Mesenchymal stem cell (in vitro differentiated cells and primary cell): Measurements from ENCODE around the gene SHANK3.

Experiments
- DNase-seq: peaks from one replicate; pipeline ENCODE4 v3.0.0-alpha.2; 2013
- H2AFZ ChIP-seq: one replicate; pipeline ENCODE4 v1.6.1; 2013; ENCODE audit warnings: low read depth, mild to moderate bottlenecking, control low read depth, inconsistent platforms, low read length, moderate library complexity
- H2AK5ac ChIP-seq: 2 replicates; pipeline ENCODE4 v1.6.1; 2013; ENCODE audit warnings: low read length, moderate library complexity, mild to moderate bottlenecking, inconsistent platforms; ENCODE audit not compliant: severe bottlenecking
- H2BK120ac ChIP-seq: one replicate; pipeline ENCODE4 v1.6.1; 2013; ENCODE audit warnings: low read depth, mild to moderate bottlenecking, inconsistent platforms, low read length, moderate library complexity
- H2BK12ac ChIP-seq, 2 experiments: one replicate each; pipeline ENCODE4 v1.6.1; 2013; ENCODE audit warnings: inconsistent platforms in 2 of 2, low read length in 2 of 2, mild to moderate bottlenecking in 2 of 2, moderate library complexity in 2 of 2, control low read depth in 1 of 2
- H2BK15ac ChIP-seq: one replicate; pipeline ENCODE4 v1.6.1; 2013; ENCODE audit warnings: mild to moderate bottlenecking, low read depth, inconsistent platforms; ENCODE audit not compliant: poor library complexity, severe bottlenecking
- H2BK5ac ChIP-seq: 2 replicates; pipeline ENCODE4 v1.6.1; 2013; ENCODE audit warnings: low read depth, mild to moderate bottlenecking, low read length, control low read depth, inconsistent platforms; ENCODE audit not compliant: poor library complexity, severe bottlenecking
- H3K14ac ChIP-seq, 2 experiments: one replicate each; pipeline ENCODE4 v1.6.1; 2013; ENCODE audit warnings: inconsistent platforms in 2 of 2, low read length in 2 of 2, control low read depth in 1 of 2, mild to moderate bottlenecking in 1 of 2, moderate library complexity in 1 of 2
- H3K18ac ChIP-seq, 2 experiments: one replicate each; pipeline ENCODE4 v1.6.1; 2013; ENCODE audit warnings: inconsistent platforms in 2 of 2, low read length in 2 of 2, control low read depth in 1 of 2, low read depth in 1 of 2, mild to moderate bottlenecking in 1 of 2
- H3K23ac ChIP-seq, 2 experiments: one replicate each; pipeline ENCODE4 v1.6.1; 2013; ENCODE audit warnings: inconsistent platforms in 2 of 2, low read length in 2 of 2, mild to moderate bottlenecking in 2 of 2, moderate library complexity in 2 of 2, control low read depth in 1 of 2
- H3K27ac ChIP-seq: 2 replicates; pipeline ENCODE4 v1.5.1; 2013; ENCODE audit warnings: mild to moderate bottlenecking, moderate library complexity, low read length, control low read depth, inconsistent platforms; ENCODE audit not compliant: poor library complexity, severe bottlenecking
- H3K27me3 ChIP-seq, 2 experiments: 2 replicates each; pipeline versions ENCODE4 v1.6.1 to v1.7.0; 2013; ENCODE audit warnings: low read length in 2 of 2, mild to moderate bottlenecking in 2 of 2, moderate library complexity in 2 of 2, control low read depth in 1 of 2, inconsistent platforms in 1 of 2; ENCODE audit not compliant: control insufficient read depth in 1 of 2, insufficient read depth in 1 of 2
- H3K36me3 ChIP-seq, 2 experiments: 2 replicates each; pipeline versions ENCODE4 v1.6.1 to v1.7.0; 2013; ENCODE audit warnings: low read length in 2 of 2, control low read depth in 1 of 2, inconsistent platforms in 1 of 2, low read depth in 1 of 2, mild to moderate bottlenecking in 1 of 2; ENCODE audit not compliant: insufficient read depth in 2 of 2, control insufficient read depth in 1 of 2
- H3K4ac ChIP-seq, 2 experiments: one replicate each; pipeline ENCODE4 v1.6.1; 2013; ENCODE audit warnings: inconsistent platforms in 2 of 2, low read length in 2 of 2, mild to moderate bottlenecking in 2 of 2, moderate library complexity in 2 of 2, control low read depth in 1 of 2, low read depth in 1 of 2
- H3K4me1 ChIP-seq: 2 replicates; pipeline ENCODE4 v1.6.1; 2013; ENCODE audit warnings: low read depth, low read length, control low read depth; ENCODE audit not compliant: control insufficient read depth, insufficient read depth
- H3K4me2 ChIP-seq: 2 replicates; pipeline ENCODE4 v1.6.1; 2013; ENCODE audit warnings: low read length, mild to moderate bottlenecking, inconsistent platforms; ENCODE audit not compliant: poor library complexity, severe bottlenecking
- H3K4me3 ChIP-seq, 2 experiments: 2 replicates each; pipeline versions ENCODE4 v1.5.1 to v1.7.0; 2013; ENCODE audit warnings: low read length in 2 of 2, mild to moderate bottlenecking in 2 of 2, control low read depth in 1 of 2, low read depth in 1 of 2; ENCODE audit not compliant: insufficient read depth in 1 of 2
- H3K79me1 ChIP-seq: replicated peaks from 2 replicates; pipeline ENCODE4 v1.6.1; 2013; ENCODE audit warnings: mild to moderate bottlenecking, control low read depth, low read length, inconsistent platforms; ENCODE audit not compliant: poor library complexity, severe bottlenecking
- H3K9ac ChIP-seq: 2 replicates; pipeline ENCODE4 v1.7.0; 2013; ENCODE audit warnings: mild to moderate bottlenecking, low read length, moderate library complexity
- H3K9me3 ChIP-seq: 2 replicates; pipeline ENCODE4 v1.7.0; 2013; ENCODE audit warnings: mild to moderate bottlenecking, low read length; ENCODE audit not compliant: control insufficient read depth
- H4K8ac ChIP-seq: one replicate; pipeline ENCODE4 v1.6.1; 2013; ENCODE audit warnings: inconsistent platforms, mild to moderate bottlenecking, low read length, moderate library complexity
- H4K91ac ChIP-seq: one replicate; pipeline ENCODE4 v1.6.1; 2013; ENCODE audit warnings: mild to moderate bottlenecking, low read length, inconsistent platforms
- WGBS: methylation state at CpG from one replicate; pipeline ENCODE4 v1.1.7; 2013; ENCODE audit warnings: mixed read lengths; 5-methylcytosine and 5-hydroxymethylcytosine counted together

SHANK3 gene

GRCh38 chr22:50708996-50709395 lies 36.4 kb downstream of the SHANK3 start:
- no peak overlapping the region for H2AFZ ChIP-seq
- H4K91ac ChIP-seq, result no peak overlapping the region
- H3K36me3 ChIP-seq, result peaks cover 0 to 16% of the 10 kb centered on the region in 2 experiments
- no peak overlapping the region for H2AK5ac ChIP-seq
- no peak overlapping the region for H3K14ac ChIP-seq
- 99% methylated on average over 6 of the region's 6 CpGs for WGBS
- H3K4me2 ChIP-seq, result no peak overlapping the region
- no peak for DNase-seq
- H3K9me3 ChIP-seq, result no peaks in the 10 kb centered on the region
- H2BK12ac ChIP-seq, result no peak overlapping the region
- H3K18ac ChIP-seq, result no peak overlapping the region
- H2BK120ac ChIP-seq, result no peak overlapping the region
- peaks cover 23% of the 10 kb centered on the region for H3K4me1 ChIP-seq
- no peak overlapping the region for H3K9ac ChIP-seq
- H3K79me1 ChIP-seq, result no peaks in the 10 kb centered on the region
- H2BK15ac ChIP-seq, result no peak overlapping the region
- H3K4ac ChIP-seq, result no peak overlapping the region
- no peak overlapping the region for H3K27ac ChIP-seq
- H3K4me3 ChIP-seq, result no peak overlapping the region
- H3K27me3 ChIP-seq, result no peaks in the 10 kb centered on the region
- no peak overlapping the region for H2BK5ac ChIP-seq
- no peak overlapping the region for H3K23ac ChIP-seq
- no peak overlapping the region for H4K8ac ChIP-seq

GRCh38 chr22:50710221-50710620 lies 37.6 kb downstream of the SHANK3 start:
- no peaks in the 10 kb centered on the region for H3K27me3 ChIP-seq
- H3K18ac ChIP-seq, result no peak overlapping the region
- H3K27ac ChIP-seq, result no peak overlapping the region
- H3K9ac ChIP-seq, result no peak overlapping the region
- no peak overlapping the region for H2AFZ ChIP-seq
- no peak overlapping the region for H3K14ac ChIP-seq
- no peak overlapping the region for H3K23ac ChIP-seq
- H3K4me3 ChIP-seq, result no peak overlapping the region
- H2BK120ac ChIP-seq, result no peak overlapping the region
- peaks cover 0 to 12% of the 10 kb centered on the region in 2 experiments for H3K36me3 ChIP-seq
- DNase-seq, result no peak
- no peak overlapping the region for H2BK12ac ChIP-seq
- H2AK5ac ChIP-seq, result no peak overlapping the region
- no peak overlapping the region for H4K91ac ChIP-seq
- no peak overlapping the region for H3K4me2 ChIP-seq
- no peak overlapping the region for H4K8ac ChIP-seq
- H2BK5ac ChIP-seq, result no peak overlapping the region
- H3K4me1 ChIP-seq, result peaks cover 18% of the 10 kb centered on the region
- no peak overlapping the region for H2BK15ac ChIP-seq
- H3K9me3 ChIP-seq, result no peaks in the 10 kb centered on the region
- 82% methylated on average over 6 of the region's 6 CpGs for WGBS
- H3K4ac ChIP-seq, result no peak overlapping the region
- H3K79me1 ChIP-seq, result no peaks in the 10 kb centered on the region

- no peak overlapping the region for H2AK5ac ChIP-seq
- H4K8ac ChIP-seq, result no peak overlapping the region
- H3K4me3 ChIP-seq, result no peak overlapping the region
- no peak overlapping the region for H2AFZ ChIP-seq
- WGBS, result 97% methylated on average over 38 of the region's 38 CpGs
- no peak overlapping the region for H3K23ac ChIP-seq
- no peaks in the 10 kb centered on the region for H3K79me1 ChIP-seq
- peaks cover 13% of the 10 kb centered on the region for H3K4me1 ChIP-seq
- no peak overlapping the region for H3K18ac ChIP-seq
- H3K9me3 ChIP-seq, result no peaks in the 10 kb centered on the region
- no peak overlapping the region for H3K9ac ChIP-seq
- no peak overlapping the region for H3K27ac ChIP-seq
- no peak overlapping the region for H2BK120ac ChIP-seq
- peak overlapping the region; percentile 22 for H4K91ac ChIP-seq
- no peak overlapping the region for H2BK12ac ChIP-seq
- H3K36me3 ChIP-seq, result peaks cover 0 to 12% of the 10 kb centered on the region in 2 experiments
- H2BK5ac ChIP-seq, result no peak overlapping the region
- no peak overlapping the region for H3K4ac ChIP-seq
- H3K4me2 ChIP-seq, result no peak overlapping the region
- H3K27me3 ChIP-seq, result no peaks in the 10 kb centered on the region
- no peak overlapping the region for H2BK15ac ChIP-seq
- peak overlapping the region in 1 of 2 experiments; percentile 29 for H3K14ac ChIP-seq
- DNase-seq, result no peak
These were observed 38.3 kb downstream of the SHANK3 start for GRCh38 chr22:50710886-50711285.

GRCh38 chr22:50711446-50712340 lies 39.1 kb downstream of the SHANK3 start:
- Histone ChIP-seq H3K14ac (no peak overlapping the region), H2BK15ac (no peak overlapping the region), H4K91ac (no peak overlapping the region), H3K79me1 (no peaks in the 10 kb centered on the region), H2BK120ac (no peak overlapping the region), H3K9ac (no peak overlapping the region), H3K4me3 (no peak overlapping the region), H2BK5ac (no peak overlapping the region), H3K9me3 (no peaks in the 10 kb centered on the region), H3K23ac (no peak overlapping the region), H2AK5ac (no peak overlapping the region), H3K4ac (no peak overlapping the region), H3K18ac (no peak overlapping the region), H3K27me3 (peaks cover 0 to 4% of the 10 kb centered on the region in 2 experiments), H2BK12ac (no peak overlapping the region), H3K4me2 (no peak overlapping the region), H3K27ac (no peak overlapping the region), H2AFZ (no peak overlapping the region), H4K8ac (no peak overlapping the region), H3K4me1 (peaks cover 10% of the 10 kb centered on the region), H3K36me3 (peaks cover 0 to 5% of the 10 kb centered on the region in 2 experiments)
- no peak for DNase-seq
- 85% methylated on average over 14 of the region's 16 CpGs for WGBS
